Activated CD4-positive, alpha-beta T cell treated with anti-CD3 and anti-CD28 coated beads, Interleukin-2, amount 10 ng/mL, durations not matched to agents 7 days and 5 days (primary cell): Measurements from ENCODE around the gene PPP2R3B. TPM values are rescaled to one million over a fixed set of nuclear protein-coding genes. Genes with fewer than 3 reads are reported as not detected.

Experiments used
- CTCF ChIA-PET: fragments of 350-600 bp; sonication (Branson Sonifier 250); formaldehyde crosslinking; loops from one replicate; lab custom pipeline; 2021; ENCODE audit warnings: antibody characterized with exemption; lab: Charles Lee
- POLR2A ChIA-PET: fragments of 350-600 bp; sonication (Branson Sonifier 250); formaldehyde crosslinking; loops from one replicate; lab custom pipeline; 2021; ENCODE audit warnings: antibody characterized with exemption; lab: Charles Lee
- DNase-seq: peaks from one replicate; pipeline ENCODE4 v3.0.0-alpha.2; 2020
- H3K27ac Mint-ChIP-seq: one replicate; pipeline ENCODE4 v1.8.0; 2021; ENCODE audit warnings: mild to moderate bottlenecking, moderate library complexity, mixed read lengths
- H3K27me3 Mint-ChIP-seq: one replicate; pipeline ENCODE4 v1.8.0; 2021; ENCODE audit warnings: mixed read lengths
- H3K36me3 Mint-ChIP-seq: one replicate; pipeline ENCODE4 v1.8.0; 2021; ENCODE audit warnings: low read depth, mixed read lengths
- H3K4me1 Mint-ChIP-seq: one replicate; pipeline ENCODE4 v1.8.0; 2021; ENCODE audit warnings: mixed read lengths
- H3K4me3 Mint-ChIP-seq: one replicate; pipeline ENCODE4 v1.8.0; 2021; ENCODE audit warnings: mild to moderate bottlenecking, moderate library complexity, mixed read lengths
- H3K9me3 Mint-ChIP-seq: one replicate; pipeline ENCODE4 v1.8.0; 2021; ENCODE audit warnings: mixed read lengths
- total RNA-seq, 2 experiments: library from RNA; stranded (reverse); gene quantifications; one replicate each; pipeline ENCODE4 v1.2.3, GENCODE V29; 2021

PPP2R3B gene
- total RNA-seq, 2 experiments from 2014 or later = 30.6 to 33.8 TPM

DNA sequence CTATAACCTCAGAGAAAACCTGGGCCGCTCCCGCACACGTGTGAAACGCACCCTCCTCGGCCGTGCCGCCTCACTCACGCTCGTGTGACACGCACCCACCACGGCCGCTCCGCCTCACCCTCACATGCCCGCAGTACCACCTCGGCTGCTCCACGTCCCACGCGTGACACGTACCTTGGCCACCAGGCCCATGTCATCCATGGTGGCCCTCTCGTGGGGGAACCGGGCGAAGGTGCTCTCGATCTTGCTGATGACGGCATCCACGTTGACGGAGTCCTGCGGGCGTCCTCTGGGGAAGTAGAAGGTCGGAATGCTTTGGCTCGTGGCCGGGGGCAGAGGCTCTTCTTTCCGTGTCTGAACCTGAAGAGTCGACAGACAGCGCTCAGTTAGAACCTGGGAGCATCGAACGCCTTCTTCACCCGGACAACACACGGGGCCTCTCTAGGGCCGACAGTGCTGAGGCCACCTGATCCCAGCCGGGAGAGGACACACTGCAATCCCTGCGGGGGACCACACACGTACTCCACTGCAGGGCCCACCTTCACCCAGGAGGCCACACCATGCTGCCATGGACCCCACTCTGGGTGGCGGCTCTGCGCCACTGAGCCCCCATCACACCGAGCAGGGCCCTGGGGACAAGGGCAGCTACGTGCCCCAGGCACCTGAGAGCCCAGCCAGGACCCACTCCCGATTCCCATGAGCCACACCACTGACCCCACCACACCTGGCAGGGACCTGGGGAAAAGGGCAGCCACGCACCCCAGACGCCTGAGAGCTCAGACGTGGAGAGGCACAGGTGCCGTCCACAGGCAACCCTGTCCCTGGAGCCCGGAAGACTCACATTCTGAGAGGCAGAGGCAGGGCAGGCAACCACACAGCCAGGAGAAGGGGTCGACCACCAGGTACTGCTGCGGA is 25.2 kb downstream of the PPP2R3B start:
- no peak for DNase-seq
- H3K4me3 Mint-ChIP-seq = no peak overlapping the region
- no peak overlapping the region for H3K27ac Mint-ChIP-seq
- peaks cover 56% of the 10 kb centered on the region for H3K36me3 Mint-ChIP-seq
- peaks cover 15% of the 10 kb centered on the region for H3K4me1 Mint-ChIP-seq
- CTCF ChIA-PET = no interaction called here
- no peaks in the 10 kb centered on the region for H3K27me3 Mint-ChIP-seq
- peaks cover 36% of the 10 kb centered on the region for H3K9me3 Mint-ChIP-seq
- POLR2A ChIA-PET = no interaction called here

DNA sequence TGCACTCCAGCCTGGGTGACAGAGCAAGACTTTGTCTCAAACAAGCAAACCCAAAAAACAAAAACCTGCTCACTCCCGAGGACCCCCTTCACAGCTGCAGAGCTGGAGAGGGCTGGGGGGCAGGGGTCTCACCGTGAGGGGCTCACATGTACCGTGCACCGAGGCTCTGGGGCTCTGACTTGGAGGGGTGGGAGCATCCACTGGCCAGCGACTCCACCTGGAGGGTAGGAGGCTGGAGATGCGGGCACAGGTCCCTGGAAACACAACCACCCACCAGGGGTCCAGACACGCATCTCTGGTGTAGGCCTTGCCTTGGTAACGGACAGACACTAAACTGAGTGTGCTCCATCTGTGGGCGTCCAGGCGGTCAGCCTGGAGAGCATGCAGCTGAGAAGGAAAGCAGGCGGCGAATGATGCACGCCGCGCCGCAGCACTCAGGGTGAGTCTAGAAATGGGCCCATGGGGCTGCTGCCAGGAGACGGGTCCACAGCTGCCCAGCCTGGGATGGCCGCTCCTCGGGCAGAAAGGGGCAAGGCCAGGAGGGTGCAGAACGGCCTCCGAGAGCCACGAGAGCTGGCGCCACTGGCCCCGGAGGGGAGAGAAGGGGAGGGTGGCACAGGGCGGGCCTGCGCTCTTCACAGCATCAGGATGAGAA is 26.1 kb downstream of the PPP2R3B start:
- Mint-ChIP-seq H3K36me3 (peaks cover 60% of the 10 kb centered on the region), H3K27ac (no peak overlapping the region), H3K27me3 (no peaks in the 10 kb centered on the region), H3K4me3 (no peak overlapping the region), H3K4me1 (peaks cover 18% of the 10 kb centered on the region), H3K9me3 (peaks cover 36% of the 10 kb centered on the region)
- DNase-seq = no peak
- ChIA-PET POLR2A (no interaction called here), CTCF (no interaction called here)

DNA sequence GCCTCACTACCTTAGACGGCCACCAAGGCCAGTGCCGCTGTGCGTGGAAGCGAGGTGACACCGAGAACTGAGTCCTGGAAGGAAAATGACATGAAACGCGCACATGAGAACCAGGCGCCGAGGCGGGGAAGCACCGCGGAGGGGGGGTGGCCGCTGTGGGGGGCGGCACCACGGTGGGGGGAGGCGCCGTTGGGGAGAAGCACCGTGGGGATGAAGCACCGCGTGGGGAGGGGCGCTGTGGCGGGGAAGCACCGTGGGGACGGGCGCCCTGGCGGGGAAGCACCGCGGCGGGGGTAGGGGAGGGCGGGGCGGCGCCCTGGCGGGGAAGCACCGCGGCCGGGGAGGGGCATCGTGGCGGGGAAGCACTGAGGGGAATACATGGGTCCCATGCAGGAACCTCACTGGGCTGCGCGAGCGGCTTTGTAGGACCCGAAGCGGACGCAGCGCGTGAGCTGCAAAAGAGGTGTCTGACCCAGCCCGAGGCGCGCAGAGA is 28.0 kb downstream of the PPP2R3B start:
- Mint-ChIP-seq H3K4me3 (no peak overlapping the region), H3K27me3 (no peaks in the 10 kb centered on the region), H3K36me3 (peaks cover 65% of the 10 kb centered on the region), H3K4me1 (peaks cover 22% of the 10 kb centered on the region), H3K9me3 (peaks cover 36% of the 10 kb centered on the region), H3K27ac (peak overlapping the region; percentile 9)
- CTCF ChIA-PET = no interaction called here
- no peak for DNase-seq
- POLR2A ChIA-PET = no interaction called here

DNA sequence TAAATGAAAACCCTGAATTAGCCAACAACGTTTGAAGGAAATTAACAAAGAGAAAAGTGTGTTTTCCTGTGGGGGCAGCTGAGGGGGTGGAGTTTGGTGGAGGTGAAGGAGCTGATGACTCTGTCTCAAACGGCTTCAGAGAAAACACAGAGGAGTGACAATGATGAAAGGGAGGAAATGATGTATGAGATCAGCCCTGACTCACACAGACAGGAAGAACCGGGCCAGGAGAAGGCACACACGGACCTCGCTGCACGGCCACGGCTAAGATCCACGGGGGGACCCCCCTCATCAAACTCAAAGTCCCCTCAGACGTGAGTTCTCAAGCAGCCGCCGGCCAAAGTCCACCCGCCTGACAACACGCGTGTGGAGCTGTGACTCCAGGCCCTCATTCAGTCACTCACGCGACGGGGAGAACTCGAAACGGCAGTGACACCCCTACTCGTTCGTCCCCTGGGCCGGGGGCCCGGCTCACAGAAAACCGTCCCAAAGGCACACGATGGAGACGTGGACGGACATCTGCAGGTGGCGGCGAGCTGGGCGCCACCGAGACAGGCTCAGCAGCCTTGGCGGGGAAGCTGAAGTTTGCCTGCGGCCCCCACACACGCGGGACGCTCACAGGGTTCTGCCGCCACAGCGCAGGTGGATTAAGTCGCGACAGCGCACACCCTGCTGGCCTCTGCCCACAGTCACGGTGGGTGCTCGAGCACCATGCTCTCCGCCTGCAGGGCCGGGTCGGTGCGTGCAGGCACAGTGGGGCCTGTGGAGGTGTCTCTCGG is 28.8 kb downstream of the PPP2R3B start:
- Mint-ChIP-seq H3K27ac (peak overlapping the region; percentile 90), H3K4me3 (peak overlapping the region; percentile 7), H3K36me3 (peaks cover 58% of the 10 kb centered on the region), H3K4me1 (peaks cover 22% of the 10 kb centered on the region), H3K9me3 (peaks cover 28% of the 10 kb centered on the region), H3K27me3 (no peaks in the 10 kb centered on the region)
- peak; percentile 52 for DNase-seq
- POLR2A ChIA-PET = no interaction called here
- CTCF ChIA-PET = no interaction called here

DNA sequence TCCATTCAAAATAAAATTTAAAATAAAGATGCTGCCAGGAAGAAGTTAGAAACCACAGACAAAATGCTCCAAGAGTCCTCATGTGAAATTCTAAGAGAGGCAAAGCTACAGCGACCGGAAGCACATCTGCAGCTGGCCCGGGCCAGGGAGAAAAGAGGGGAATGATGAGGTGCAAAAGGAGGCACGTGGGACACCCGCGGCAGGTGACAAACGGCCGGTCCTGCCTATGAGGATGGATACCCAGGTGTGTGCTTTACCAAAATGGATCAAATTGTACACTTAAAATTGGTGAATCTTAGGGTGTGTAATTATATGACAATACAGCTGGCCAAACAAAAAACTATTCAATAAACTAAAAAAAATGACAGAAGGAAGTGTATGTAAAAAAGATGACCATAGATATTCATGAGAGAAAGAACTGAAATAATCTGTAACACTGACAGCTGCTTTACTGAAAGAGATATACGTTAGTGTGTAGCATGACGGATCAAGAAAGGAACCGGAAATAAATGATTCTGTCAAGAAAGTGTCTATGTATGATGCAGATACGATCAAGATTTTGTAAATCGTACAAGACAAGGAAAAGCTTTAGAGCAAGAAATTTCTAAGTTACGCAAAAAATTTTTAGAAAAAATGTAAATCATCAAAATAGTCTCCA is 29.5 kb downstream of the PPP2R3B start:
- H3K9me3 Mint-ChIP-seq = peaks cover 25% of the 10 kb centered on the region
- CTCF ChIA-PET = no interaction called here
- no peak for DNase-seq
- POLR2A ChIA-PET = no interaction called here
- peak overlapping the region; percentile 7 for H3K4me3 Mint-ChIP-seq
- peaks cover 54% of the 10 kb centered on the region for H3K36me3 Mint-ChIP-seq
- no peaks in the 10 kb centered on the region for H3K27me3 Mint-ChIP-seq
- H3K27ac Mint-ChIP-seq = peak overlapping the region; percentile 90
- H3K4me1 Mint-ChIP-seq = peaks cover 22% of the 10 kb centered on the region

DNA sequence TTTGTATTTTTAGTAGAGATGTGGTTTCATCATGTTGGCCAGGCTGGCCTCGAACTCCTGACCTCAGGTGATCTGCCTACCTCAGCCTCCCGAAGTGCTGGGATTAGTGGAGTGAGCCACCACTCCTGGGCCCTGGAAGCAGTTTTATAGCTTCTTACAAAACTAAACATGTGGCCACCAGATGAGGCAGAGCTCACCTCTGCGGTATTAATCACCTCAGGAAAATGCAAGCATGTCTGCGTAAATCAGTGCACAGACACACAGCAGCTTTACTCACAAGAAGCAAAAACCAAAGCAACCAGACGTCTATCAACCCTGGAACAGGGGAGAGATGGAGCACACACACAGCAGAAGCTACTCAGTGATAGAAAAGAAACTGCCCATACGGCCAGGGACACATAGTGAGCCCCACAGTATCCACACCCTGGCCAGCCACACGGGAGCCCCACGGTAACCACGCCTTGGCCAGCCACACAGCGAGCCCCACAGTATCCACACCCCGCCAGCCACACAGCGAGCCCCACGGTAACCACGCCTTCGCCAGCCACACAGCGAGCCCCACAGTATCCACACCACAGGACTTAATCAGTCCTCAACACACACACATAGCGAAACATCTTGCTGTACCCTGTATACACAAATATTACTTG is 30.2 kb downstream of the PPP2R3B start:
- peak overlapping the region; percentile 90 for H3K27ac Mint-ChIP-seq
- H3K4me3 Mint-ChIP-seq = no peak overlapping the region
- peaks cover 22% of the 10 kb centered on the region for H3K9me3 Mint-ChIP-seq
- POLR2A ChIA-PET = no interaction called here
- CTCF ChIA-PET = no interaction called here
- DNase-seq = no peak
- H3K27me3 Mint-ChIP-seq = no peaks in the 10 kb centered on the region
- H3K4me1 Mint-ChIP-seq = peaks cover 22% of the 10 kb centered on the region
- peaks cover 48% of the 10 kb centered on the region for H3K36me3 Mint-ChIP-seq

DNA sequence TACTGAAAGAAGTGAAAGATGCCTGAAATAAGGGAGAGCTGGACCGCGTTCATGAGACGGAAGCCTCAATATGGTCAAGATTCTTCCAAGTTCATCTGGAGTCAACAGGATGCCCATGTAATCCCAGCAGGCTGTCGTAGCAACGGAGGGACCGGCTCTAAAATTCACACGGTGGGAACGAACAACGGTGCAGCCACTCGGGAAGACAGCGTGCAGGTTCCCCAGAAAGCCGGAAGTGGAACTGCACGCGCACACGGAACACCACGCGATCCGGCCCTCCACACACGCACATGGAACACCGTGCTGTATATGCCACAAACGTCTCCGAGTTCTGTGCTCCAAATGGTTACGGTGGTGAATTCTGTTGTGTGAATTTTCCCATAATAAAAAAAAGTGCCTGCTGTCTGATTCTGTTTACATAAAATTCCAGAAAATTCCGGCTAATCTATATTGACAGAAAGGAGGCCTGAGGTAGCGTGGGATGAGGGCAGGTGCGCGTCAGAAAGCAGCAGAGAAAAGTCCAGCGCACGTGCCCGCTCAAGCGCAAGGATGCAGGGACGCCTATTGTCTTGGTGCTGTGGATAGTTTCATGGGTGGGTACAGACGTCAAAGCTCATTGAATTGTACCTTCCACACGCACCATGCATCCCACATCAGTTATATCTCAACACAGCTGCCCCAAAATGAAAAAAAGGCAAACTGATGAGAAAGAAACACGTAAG is 31.2 kb downstream of the PPP2R3B start:
- no peak overlapping the region for H3K27ac Mint-ChIP-seq
- peaks cover 22% of the 10 kb centered on the region for H3K4me1 Mint-ChIP-seq
- CTCF ChIA-PET = no interaction called here
- H3K4me3 Mint-ChIP-seq = no peak overlapping the region
- H3K36me3 Mint-ChIP-seq = peaks cover 40% of the 10 kb centered on the region
- H3K27me3 Mint-ChIP-seq = no peaks in the 10 kb centered on the region
- POLR2A ChIA-PET = no interaction called here
- DNase-seq = no peak
- peaks cover 15% of the 10 kb centered on the region for H3K9me3 Mint-ChIP-seq

DNA sequence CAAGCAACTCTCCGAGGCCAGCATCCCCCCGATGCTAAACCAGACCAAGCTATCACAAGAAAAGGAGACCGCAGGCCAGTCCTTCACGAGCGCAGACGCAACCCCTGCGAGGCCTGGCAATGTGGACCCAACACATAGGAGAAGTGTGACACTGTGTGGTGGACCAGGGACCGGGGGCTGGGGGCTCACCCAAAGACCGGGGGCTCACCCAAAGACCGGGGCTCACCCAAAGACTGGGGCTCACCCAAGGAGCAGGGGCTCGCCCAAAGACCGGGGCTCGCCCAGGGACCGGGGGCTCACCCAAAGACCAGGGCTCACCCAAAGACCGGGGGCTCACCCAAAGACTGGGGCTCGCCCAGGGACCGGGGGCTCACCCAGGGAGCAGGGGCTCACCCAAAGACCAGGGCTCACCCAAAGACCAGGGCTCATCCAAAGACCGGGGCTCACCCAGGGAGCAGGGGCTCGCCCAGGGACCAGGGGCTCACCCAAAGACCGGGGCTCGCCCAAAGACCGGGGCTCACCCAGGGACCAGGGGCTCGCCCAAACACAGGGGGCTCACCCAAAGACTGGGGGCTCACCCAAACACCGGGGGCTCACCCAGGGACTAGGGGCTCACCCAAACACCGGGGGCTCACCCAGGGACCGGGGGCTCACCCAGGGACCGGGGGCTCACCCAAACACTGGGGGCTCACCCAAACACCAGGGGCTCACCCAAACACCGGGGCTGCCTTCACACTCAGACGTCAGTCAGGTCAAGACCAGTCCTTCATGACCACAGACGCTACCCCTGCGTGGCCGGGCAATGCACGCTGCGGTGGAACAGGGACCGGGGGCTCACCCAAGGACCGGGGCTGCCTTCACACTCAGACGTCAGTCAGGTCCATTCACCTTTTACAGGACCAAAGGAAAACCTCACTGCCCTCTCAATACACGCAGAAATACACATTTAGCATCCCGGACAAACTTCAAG is 32.9 kb downstream of the PPP2R3B start:
- peaks cover 30% of the 10 kb centered on the region for H3K36me3 Mint-ChIP-seq
- peak overlapping the region; percentile 41 for H3K27ac Mint-ChIP-seq
- no peak for DNase-seq
- no peaks in the 10 kb centered on the region for H3K27me3 Mint-ChIP-seq
- peaks cover 7% of the 10 kb centered on the region for H3K9me3 Mint-ChIP-seq
- no peak overlapping the region for H3K4me3 Mint-ChIP-seq
- CTCF ChIA-PET = no interaction called here
- H3K4me1 Mint-ChIP-seq = peaks cover 22% of the 10 kb centered on the region
- POLR2A ChIA-PET = no interaction called here

DNA sequence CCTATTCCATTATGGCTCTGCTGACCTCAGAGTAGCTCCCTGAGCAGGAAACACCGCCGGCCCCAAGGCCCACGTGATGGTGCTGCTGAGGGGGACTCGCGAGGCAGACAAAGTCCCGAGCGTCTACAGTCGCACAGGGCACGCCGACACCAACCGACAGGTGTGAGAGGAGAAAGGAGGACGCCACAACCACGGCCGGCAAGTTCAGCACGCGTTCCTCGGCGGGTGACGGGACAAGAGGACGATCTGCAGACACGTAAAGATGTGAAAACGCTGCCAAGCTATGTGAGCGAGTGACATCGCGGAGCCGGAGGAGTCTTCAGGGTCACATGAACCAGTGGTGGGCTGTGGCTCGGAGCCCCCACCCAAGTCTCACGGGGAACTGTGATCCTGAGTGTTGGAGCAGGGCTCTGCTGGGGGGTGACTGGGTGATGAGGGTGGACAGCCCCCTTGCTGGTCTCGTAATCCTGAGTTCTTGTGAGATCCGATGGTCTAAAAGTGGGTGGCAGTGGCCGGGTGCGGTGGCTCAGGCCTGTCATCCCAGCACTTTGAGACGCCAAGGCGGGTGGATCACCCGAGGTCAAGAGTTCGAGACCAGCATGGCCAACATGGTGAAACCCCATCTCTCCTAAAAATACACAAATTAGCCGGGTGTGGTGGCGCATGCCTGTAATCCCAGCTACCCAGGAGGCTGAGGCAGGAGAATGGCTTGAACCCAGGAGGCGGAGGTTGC is 34.0 kb downstream of the PPP2R3B start:
- H3K27me3 Mint-ChIP-seq = no peaks in the 10 kb centered on the region
- CTCF ChIA-PET = no interaction called here
- peaks cover 5% of the 10 kb centered on the region for H3K9me3 Mint-ChIP-seq
- POLR2A ChIA-PET = no interaction called here
- no peak overlapping the region for H3K4me3 Mint-ChIP-seq
- no peak for DNase-seq
- peaks cover 23% of the 10 kb centered on the region for H3K36me3 Mint-ChIP-seq
- H3K27ac Mint-ChIP-seq = no peak overlapping the region
- peaks cover 20% of the 10 kb centered on the region for H3K4me1 Mint-ChIP-seq

DNA sequence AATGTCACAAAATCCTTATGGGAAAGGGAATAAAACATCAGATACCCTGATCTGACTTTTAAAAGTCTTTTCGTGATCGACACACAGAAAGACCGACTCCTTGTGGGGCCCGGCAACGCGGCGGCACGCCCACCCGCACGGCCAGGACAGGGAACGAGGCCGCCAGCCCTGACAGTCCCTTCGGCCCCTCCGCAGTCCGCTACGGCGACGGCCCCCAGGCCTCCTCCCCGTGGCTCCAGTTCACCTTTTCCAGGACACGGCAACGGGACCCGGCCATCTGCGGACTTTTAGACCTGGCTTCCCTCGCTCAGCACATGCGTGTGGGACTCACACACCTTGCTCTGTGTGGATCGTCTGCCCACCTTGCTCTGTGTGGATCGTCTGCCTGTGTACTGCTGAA is 34.5 kb downstream of the PPP2R3B start:
- DNase-seq = no peak
- no peak overlapping the region for H3K27ac Mint-ChIP-seq
- H3K4me3 Mint-ChIP-seq = no peak overlapping the region
- H3K27me3 Mint-ChIP-seq = no peaks in the 10 kb centered on the region
- ChIA-PET CTCF (no interaction called here), POLR2A (no interaction called here)
- H3K4me1 Mint-ChIP-seq = peaks cover 14% of the 10 kb centered on the region
- peaks cover under 1% of the 10 kb centered on the region for H3K9me3 Mint-ChIP-seq
- peaks cover 18% of the 10 kb centered on the region for H3K36me3 Mint-ChIP-seq
